Breast epithelium (tissue), 4 donors: ENCODE measurements around the gene TSFM. TPM values are rescaled to one million over a fixed set of nuclear protein-coding genes. Genes with fewer than 3 reads are reported as not detected.

Source experiments
- DNase-seq, 2 donors: peaks; one replicate each; pipeline ENCODE4 v3.0.0-alpha.2; 2019; ENCODE audit warnings: low spot score in 2 of 2
- H3K27ac ChIP-seq, 2 donors: fragments of 200-600 bp; sonication (generic) in 1 of 2; one replicate each; pipeline ENCODE4 v1.5.1; 2016 to 2019; ENCODE audit warnings: mild to moderate bottlenecking in 1 of 2
- H3K27me3 ChIP-seq, 2 donors: fragments of 200-600 bp; sonication (generic) in 1 of 2; one replicate each; pipeline versions ENCODE4 v1.5.1 to v1.6.0; 2017 to 2019; ENCODE audit warnings: control low read depth in 1 of 2, mild to moderate bottlenecking in 1 of 2
- H3K36me3 ChIP-seq: fragments of 200-600 bp; one replicate; pipeline ENCODE4 v1.5.1; 2019
- H3K4me1 ChIP-seq, 2 donors: fragments of 200-600 bp; sonication (generic); one replicate each; pipeline ENCODE4 v1.5.1; 2016 to 2019; ENCODE audit warnings: control low read depth in 1 of 2
- H3K4me3 ChIP-seq, 3 donors: fragments of 200-600 bp; sonication (generic); 1 replicate in 2 of 3; 2 replicates in 1 of 3; pipeline ENCODE4 v1.5.1; 2016 to 2019; ENCODE audit warnings: mild to moderate bottlenecking in 3 of 3, moderate library complexity in 2 of 3
- H3K9me3 ChIP-seq, 2 donors: fragments of 200-600 bp; sonication (generic) in 1 of 2; one replicate each; pipeline ENCODE4 v1.5.1; 2016 to 2019; ENCODE audit warnings: control low read depth in 1 of 2
- CTCF ChIP-seq, 3 donors: fragments of 450-650 bp; IDR thresholded peaks; one replicate each; pipeline ENCODE4 v1.5.1; 2016 to 2017; ENCODE audit warnings: antibody characterized with exemption in 3 of 3, mild to moderate bottlenecking in 3 of 3, moderate library complexity in 3 of 3
- POLR2A ChIP-seq: fragments of 450-650 bp; IDR thresholded peaks from one replicate; pipeline ENCODE4 v1.6.1; 2016; ENCODE audit warnings: antibody characterized with exemption, mild to moderate bottlenecking, moderate library complexity
- POLR2AphosphoS5 ChIP-seq, 3 donors: sonication (generic); formaldehyde crosslinking; IDR thresholded peaks; one replicate each; pipeline ENCODE4 v1.6.1; 2017; ENCODE audit warnings: antibody characterized with exemption in 3 of 3
- intact Hi-C: fragments of 100-400 bp; cut with DNase I; formaldehyde crosslinking; loops from one replicate; pipeline ENCODE4 v1.15.1; 2023; ENCODE audit warnings: low total_unique reads
- total RNA-seq, 3 donors: library from RNA; depleted of rRNA; stranded (reverse); fragments of >200 nt; gene quantifications; one replicate each; pipeline ENCODE4 v1.1.0, GENCODE V29; 2016

The TSFM gene
- total RNA-seq, 3 donors from 2014 or later, result 17.9 to 30.8 (median 27.2) TPM

- H3K4me1 ChIP-seq, result no peaks in the 10 kb centered on the region
- H3K4me3 ChIP-seq, result no peak overlapping the region
- intact Hi-C loops, result no loop called here
- H3K27ac ChIP-seq, result peak overlapping the region; percentile 4 to 38
- H3K36me3 ChIP-seq, result peaks cover 35% of the 10 kb centered on the region
- no peaks in the 10 kb centered on the region for H3K9me3 ChIP-seq
- no peak for DNase-seq
- H3K27me3 ChIP-seq, result no peaks in the 10 kb centered on the region
- TF ChIP-seq POLR2A (no peak), POLR2AphosphoS5 (IDR thresholded peaks at IDR 0.05) (no peak)
Measured at GRCh38 chr12:57825451-57825850, 42.9 kb downstream of the TSFM start.

GRCh38 chr12:57826400-57826799, 43.8 kb downstream of the TSFM start:
- TF ChIP-seq CTCF (IDR thresholded peaks at IDR 0.05) (no peak), POLR2AphosphoS5 (IDR thresholded peaks at IDR 0.05) (no peak), POLR2A (no peak)
- Histone ChIP-seq H3K27ac (peak overlapping the region; percentile 34 to 38), H3K27me3 (no peaks in the 10 kb centered on the region), H3K9me3 (no peaks in the 10 kb centered on the region), H3K4me3 (no peak overlapping the region), H3K36me3 (peaks cover 35% of the 10 kb centered on the region), H3K4me1 (peaks cover 0 to under 1% of the 10 kb centered on the region in 2 donors)
- no peak for DNase-seq
- intact Hi-C loops, result no loop called here

DNA sequence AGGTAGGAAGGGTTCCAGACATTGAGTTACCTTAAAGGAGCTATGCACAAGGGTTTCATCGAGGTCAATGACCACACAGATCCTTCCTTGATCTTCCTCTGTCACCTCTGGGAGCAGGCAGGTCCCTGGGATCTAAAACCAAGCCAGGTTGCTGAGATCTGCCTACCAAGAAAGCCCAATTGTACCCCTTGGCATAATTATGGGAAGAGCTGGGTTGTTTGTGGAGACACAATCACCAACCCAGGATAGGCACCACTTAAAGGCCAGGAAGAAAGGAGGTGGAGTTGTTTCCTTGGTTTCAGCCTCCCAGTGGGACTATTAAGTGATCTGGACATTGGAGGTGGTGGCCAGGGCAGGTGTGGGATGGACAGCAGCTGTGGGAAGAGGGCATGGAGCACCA, 44.4 kb downstream of the TSFM start:
- intact Hi-C loops, result no loop called here
- peaks cover 0 to 6% of the 10 kb centered on the region in 2 donors for H3K4me1 ChIP-seq
- TF ChIP-seq POLR2A, result no peak
- no peak for TF ChIP-seq POLR2AphosphoS5 (IDR thresholded peaks at IDR 0.05)
- no peak for TF ChIP-seq CTCF (IDR thresholded peaks at IDR 0.05)
- H3K27me3 ChIP-seq, result no peaks in the 10 kb centered on the region
- peak overlapping the region; percentile 34 to 38 for H3K27ac ChIP-seq
- no peak overlapping the region for H3K4me3 ChIP-seq
- H3K9me3 ChIP-seq, result no peaks in the 10 kb centered on the region
- DNase-seq, result no peak
- peaks cover 35% of the 10 kb centered on the region for H3K36me3 ChIP-seq

- peak overlapping the region in 1 of 3 donors; percentile 21 for H3K4me3 ChIP-seq
- peaks cover 25% of the 10 kb centered on the region for H3K36me3 ChIP-seq
- H3K4me1 ChIP-seq, result peaks cover 9 to 20% of the 10 kb centered on the region in 2 donors
- intact Hi-C loops, result no loop called here
- DNase-seq, result no peak
- TF ChIP-seq POLR2AphosphoS5 (IDR thresholded peaks at IDR 0.05) (no peak), POLR2A (no peak), CTCF (IDR thresholded peaks at IDR 0.05) (no peak)
- H3K27ac ChIP-seq, result peak overlapping the region; percentile 20 to 50
- no peaks in the 10 kb centered on the region for H3K9me3 ChIP-seq
- H3K27me3 ChIP-seq, result no peaks in the 10 kb centered on the region
Measured at GRCh38 chr12:57829025-57829777, 46.6 kb downstream of the TSFM start.

GRCh38 chr12:57830393-57830792, 47.8 kb downstream of the TSFM start:
- H3K27me3 ChIP-seq, result no peaks in the 10 kb centered on the region
- no peak overlapping the region for H3K4me3 ChIP-seq
- H3K4me1 ChIP-seq, result peaks cover 9 to 30% of the 10 kb centered on the region in 2 donors
- TF ChIP-seq POLR2A (no peak), POLR2AphosphoS5 (IDR thresholded peaks at IDR 0.05) (no peak), CTCF (IDR thresholded peaks at IDR 0.05) (no peak)
- DNase-seq, result no peak
- peaks cover 25% of the 10 kb centered on the region for H3K36me3 ChIP-seq
- no peaks in the 10 kb centered on the region for H3K9me3 ChIP-seq
- H3K27ac ChIP-seq, result no peak overlapping the region
- intact Hi-C loops, result no loop called here
